Liver (tissue), 3 donors: ENCODE results near the gene NFATC1.

ENCODE experiments used
- HNF4A ChIP-seq, 2 donors: conservative IDR thresholded peaks; 2 replicates each; pipeline ENCODE4 v1.6.1; 2016; ENCODE audit warnings: antibody characterized with exemption in 2 of 2, mild to moderate bottlenecking in 2 of 2
- HNF4G ChIP-seq: IDR thresholded peaks from 2 replicates; pipeline ENCODE4 v1.6.1; 2016; ENCODE audit warnings: antibody characterized with exemption
- NR2F2 ChIP-seq: IDR thresholded peaks from 2 replicates; pipeline ENCODE4 v1.6.1; 2016; ENCODE audit warnings: antibody characterized with exemption
- RXRA ChIP-seq, 2 donors: IDR thresholded peaks; 2 replicates each; pipeline ENCODE4 v1.6.1; 2017 to 2018; ENCODE audit warnings: antibody characterized with exemption in 2 of 2, mild to moderate bottlenecking in 1 of 2
- TAF1 ChIP-seq: conservative IDR thresholded peaks from 2 replicates; pipeline ENCODE4 v1.6.1; 2016; ENCODE audit warnings: antibody characterized with exemption, mild to moderate bottlenecking
- TF ChIP-seq, protein P1 (sequence below): fragments of 150-350 bp; IDR thresholded peaks from 2 replicates; pipeline ENCODE4 v1.5.1; 2017; ENCODE audit warnings: improper control_type of control experiment, low read depth, low read length; ENCODE audit not compliant: missing input control
- TF ChIP-seq, protein P2 (sequence below): IDR thresholded peaks from 2 replicates; pipeline ENCODE4 v1.6.1; 2016; ENCODE audit warnings: antibody characterized with exemption
- TF ChIP-seq, protein P3 (sequence below): IDR thresholded peaks from 2 replicates; pipeline ENCODE4 v1.6.1; 2016; ENCODE audit warnings: antibody characterized with exemption, mild to moderate bottlenecking
- donor health status: healthy.
- donor health status: healthy.

DNA sequence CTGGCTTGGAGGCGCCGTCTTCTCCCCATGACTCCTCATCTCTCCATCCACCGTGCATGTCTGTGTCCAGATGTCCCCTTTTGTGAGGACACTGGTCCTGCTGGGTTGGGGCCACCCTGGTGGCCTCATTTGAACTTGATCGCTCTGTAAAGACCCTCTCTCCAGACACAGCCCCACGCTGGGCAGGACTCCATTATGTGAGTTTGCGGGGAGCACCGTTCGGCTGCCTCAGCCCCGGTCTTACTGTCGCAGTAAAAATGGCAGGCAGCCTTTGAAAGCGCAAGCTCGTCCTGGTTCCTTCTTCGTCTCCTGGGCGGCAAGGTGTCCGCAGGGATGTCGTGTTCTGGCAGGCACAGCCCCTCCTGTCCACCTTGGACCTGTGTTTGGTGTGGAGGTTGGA is 17.7 kb downstream of the NFATC1 start:
- TF ChIP-seq RXRA (IDR thresholded peaks at IDR 0.05): no peak
- no peak for TF ChIP-seq HNF4A (conservative IDR thresholded peaks at IDR 0.05)
- TF ChIP-seq, protein P1, sequence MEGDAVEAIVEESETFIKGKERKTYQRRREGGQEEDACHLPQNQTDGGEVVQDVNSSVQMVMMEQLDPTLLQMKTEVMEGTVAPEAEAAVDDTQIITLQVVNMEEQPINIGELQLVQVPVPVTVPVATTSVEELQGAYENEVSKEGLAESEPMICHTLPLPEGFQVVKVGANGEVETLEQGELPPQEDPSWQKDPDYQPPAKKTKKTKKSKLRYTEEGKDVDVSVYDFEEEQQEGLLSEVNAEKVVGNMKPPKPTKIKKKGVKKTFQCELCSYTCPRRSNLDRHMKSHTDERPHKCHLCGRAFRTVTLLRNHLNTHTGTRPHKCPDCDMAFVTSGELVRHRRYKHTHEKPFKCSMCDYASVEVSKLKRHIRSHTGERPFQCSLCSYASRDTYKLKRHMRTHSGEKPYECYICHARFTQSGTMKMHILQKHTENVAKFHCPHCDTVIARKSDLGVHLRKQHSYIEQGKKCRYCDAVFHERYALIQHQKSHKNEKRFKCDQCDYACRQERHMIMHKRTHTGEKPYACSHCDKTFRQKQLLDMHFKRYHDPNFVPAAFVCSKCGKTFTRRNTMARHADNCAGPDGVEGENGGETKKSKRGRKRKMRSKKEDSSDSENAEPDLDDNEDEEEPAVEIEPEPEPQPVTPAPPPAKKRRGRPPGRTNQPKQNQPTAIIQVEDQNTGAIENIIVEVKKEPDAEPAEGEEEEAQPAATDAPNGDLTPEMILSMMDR: no peak
- no peak for TF ChIP-seq HNF4G
- TF ChIP-seq, protein P2, sequence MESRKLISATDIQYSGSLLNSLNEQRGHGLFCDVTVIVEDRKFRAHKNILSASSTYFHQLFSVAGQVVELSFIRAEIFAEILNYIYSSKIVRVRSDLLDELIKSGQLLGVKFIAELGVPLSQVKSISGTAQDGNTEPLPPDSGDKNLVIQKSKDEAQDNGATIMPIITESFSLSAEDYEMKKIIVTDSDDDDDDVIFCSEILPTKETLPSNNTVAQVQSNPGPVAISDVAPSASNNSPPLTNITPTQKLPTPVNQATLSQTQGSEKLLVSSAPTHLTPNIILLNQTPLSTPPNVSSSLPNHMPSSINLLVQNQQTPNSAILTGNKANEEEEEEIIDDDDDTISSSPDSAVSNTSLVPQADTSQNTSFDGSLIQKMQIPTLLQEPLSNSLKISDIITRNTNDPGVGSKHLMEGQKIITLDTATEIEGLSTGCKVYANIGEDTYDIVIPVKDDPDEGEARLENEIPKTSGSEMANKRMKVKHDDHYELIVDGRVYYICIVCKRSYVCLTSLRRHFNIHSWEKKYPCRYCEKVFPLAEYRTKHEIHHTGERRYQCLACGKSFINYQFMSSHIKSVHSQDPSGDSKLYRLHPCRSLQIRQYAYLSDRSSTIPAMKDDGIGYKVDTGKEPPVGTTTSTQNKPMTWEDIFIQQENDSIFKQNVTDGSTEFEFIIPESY: no peak
- no peak for TF ChIP-seq NR2F2
- TF ChIP-seq, protein P3, sequence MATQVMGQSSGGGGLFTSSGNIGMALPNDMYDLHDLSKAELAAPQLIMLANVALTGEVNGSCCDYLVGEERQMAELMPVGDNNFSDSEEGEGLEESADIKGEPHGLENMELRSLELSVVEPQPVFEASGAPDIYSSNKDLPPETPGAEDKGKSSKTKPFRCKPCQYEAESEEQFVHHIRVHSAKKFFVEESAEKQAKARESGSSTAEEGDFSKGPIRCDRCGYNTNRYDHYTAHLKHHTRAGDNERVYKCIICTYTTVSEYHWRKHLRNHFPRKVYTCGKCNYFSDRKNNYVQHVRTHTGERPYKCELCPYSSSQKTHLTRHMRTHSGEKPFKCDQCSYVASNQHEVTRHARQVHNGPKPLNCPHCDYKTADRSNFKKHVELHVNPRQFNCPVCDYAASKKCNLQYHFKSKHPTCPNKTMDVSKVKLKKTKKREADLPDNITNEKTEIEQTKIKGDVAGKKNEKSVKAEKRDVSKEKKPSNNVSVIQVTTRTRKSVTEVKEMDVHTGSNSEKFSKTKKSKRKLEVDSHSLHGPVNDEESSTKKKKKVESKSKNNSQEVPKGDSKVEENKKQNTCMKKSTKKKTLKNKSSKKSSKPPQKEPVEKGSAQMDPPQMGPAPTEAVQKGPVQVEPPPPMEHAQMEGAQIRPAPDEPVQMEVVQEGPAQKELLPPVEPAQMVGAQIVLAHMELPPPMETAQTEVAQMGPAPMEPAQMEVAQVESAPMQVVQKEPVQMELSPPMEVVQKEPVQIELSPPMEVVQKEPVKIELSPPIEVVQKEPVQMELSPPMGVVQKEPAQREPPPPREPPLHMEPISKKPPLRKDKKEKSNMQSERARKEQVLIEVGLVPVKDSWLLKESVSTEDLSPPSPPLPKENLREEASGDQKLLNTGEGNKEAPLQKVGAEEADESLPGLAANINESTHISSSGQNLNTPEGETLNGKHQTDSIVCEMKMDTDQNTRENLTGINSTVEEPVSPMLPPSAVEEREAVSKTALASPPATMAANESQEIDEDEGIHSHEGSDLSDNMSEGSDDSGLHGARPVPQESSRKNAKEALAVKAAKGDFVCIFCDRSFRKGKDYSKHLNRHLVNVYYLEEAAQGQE: no peak
- no peak for TF ChIP-seq TAF1
